ENCODE data around the gene NTM.

- TF ChIP-seq CTCF (IDR thresholded peaks at IDR 0.05), result no peak
- no peak for TF ChIP-seq POLR2A (IDR thresholded peaks at IDR 0.05)
Measured at GRCh38 chr11:131885431-131885830, 515.0 kb downstream of the NTM start.

Data from breast epithelium (tissue), 3 donors.